ENCODE data around the gene ITSN2. TPM values are rescaled to one million over a fixed set of nuclear protein-coding genes. Genes with fewer than 3 reads are reported as not detected.

ITSN2 gene
- total and polyA plus RNA-seq, 2 of the 8 experiments (the other 6 are each of a cell fraction or from before 2014, with no cell fraction given), result 9.3 to 17.0 TPM

DNA sequence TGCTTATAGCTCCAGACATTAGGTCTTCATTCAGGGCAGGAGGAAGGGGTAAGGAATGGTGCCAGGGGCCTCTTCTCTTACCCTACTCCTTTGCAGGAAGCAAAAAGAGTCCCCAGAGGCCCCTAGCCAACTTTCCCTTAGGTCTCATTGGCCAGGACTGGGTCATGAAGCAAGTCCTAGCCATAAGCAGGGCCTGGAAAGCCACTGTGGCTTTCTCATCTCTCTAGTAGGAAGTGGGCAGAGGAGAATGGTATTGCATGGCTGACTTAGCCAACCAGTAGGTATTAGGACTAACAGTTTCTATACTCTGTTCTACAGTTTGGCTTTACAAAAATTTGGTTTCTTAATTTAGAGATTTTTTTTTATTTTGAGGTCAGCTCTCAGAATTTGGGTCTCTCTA is 180.7 kb downstream of the ITSN2 start:
- H3K9me3 ChIP-seq (ENCODE audit: insufficient read depth in 2 of 2, low read depth in 1 of 2, low read length in 1 of 2), result no peaks in the 10 kb centered on the region
- no peaks in the 10 kb centered on the region for H3K79me1 ChIP-seq (ENCODE audit: low read depth, low read length)
- no peak overlapping the region for H3K18ac ChIP-seq (ENCODE audit: extremely low read depth, low read length)
- no peak for TF ChIP-seq EP300 (IDR thresholded peaks at IDR 0.05; ENCODE audit: borderline replicate concordance in 1 of 2, low read depth in 2 of 2, low read length in 2 of 2)
- TF ChIP-seq RNF2 (IDR thresholded peaks at IDR 0.05; ENCODE audit: borderline replicate concordance, low read depth, low read length, missing control alignments, poor library complexity, severe bottlenecking), result no peak
- no peak for TF ChIP-seq SRF (IDR thresholded peaks at IDR 0.05; ENCODE audit: low read depth, low read length)
- TF ChIP-seq CHD2 (IDR thresholded peaks at IDR 0.05; ENCODE audit: low read length), result no peak
- no peak for TF ChIP-seq POLR2A (IDR thresholded peaks at IDR 0.05; ENCODE audit: control extremely low read depth in 1 of 2, low read depth in 2 of 2, low read length in 2 of 2)
- TF ChIP-seq SIX5 (IDR thresholded peaks at IDR 0.05; ENCODE audit: low read depth, low read length), result no peak
- TF ChIP-seq GABPA (IDR thresholded peaks at IDR 0.05; ENCODE audit: borderline replicate concordance, insufficient read depth, low read length), result no peak
- TF ChIP-seq TBP (IDR thresholded peaks at IDR 0.05; ENCODE audit: low read depth, low read length), result no peak
- TF ChIP-seq BCL11A (IDR thresholded peaks at IDR 0.05; ENCODE audit: low read depth in 2 of 2, low read length in 2 of 2), result no peak
- TF ChIP-seq, protein P1, sequence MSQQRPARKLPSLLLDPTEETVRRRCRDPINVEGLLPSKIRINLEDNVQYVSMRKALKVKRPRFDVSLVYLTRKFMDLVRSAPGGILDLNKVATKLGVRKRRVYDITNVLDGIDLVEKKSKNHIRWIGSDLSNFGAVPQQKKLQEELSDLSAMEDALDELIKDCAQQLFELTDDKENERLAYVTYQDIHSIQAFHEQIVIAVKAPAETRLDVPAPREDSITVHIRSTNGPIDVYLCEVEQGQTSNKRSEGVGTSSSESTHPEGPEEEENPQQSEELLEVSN (IDR thresholded peaks at IDR 0.05), result no peak
- ChIA-PET POLR2A (ENCODE audit: partially characterized antibody) (no interaction called here), CTCF (ENCODE audit: partially characterized antibody) (interaction anchor here (1.2 to 1.6 kb wide), 2 partner anchors 24 to 96 kb away, joined by 4 read pairs; partner anchors contain the start of gene TP53I3)
- no peak overlapping the region for H3K4ac ChIP-seq (replicated peaks; ENCODE audit: insufficient read length, low read depth, low read length)
- H2BK20ac ChIP-seq (ENCODE audit: low read length), result no peak overlapping the region
- no peak overlapping the region for H2BK120ac ChIP-seq (replicated peaks; ENCODE audit: low read depth, low read length)
- no peak overlapping the region for H4K8ac ChIP-seq (ENCODE audit: extremely low read depth, insufficient read depth, low read length)
- FAIRE-seq (no peak), DNase-seq (ENCODE audit: low read depth in 1 of 2, low spot score in 2 of 2) (no peak)
- H4K91ac ChIP-seq (replicated peaks; ENCODE audit: insufficient read length, low read length), result no peak overlapping the region
- no peaks in the 10 kb centered on the region for H3K4me1 ChIP-seq (replicated peaks in 1 of 4; ENCODE audit: control insufficient read depth in 3 of 4, insufficient read depth in 4 of 4, low read length in 3 of 4)
- H2AFZ ChIP-seq (ENCODE audit: low read length), result no peak overlapping the region
- no peaks in the 10 kb centered on the region for H3K36me3 ChIP-seq (ENCODE audit: control insufficient read depth in 2 of 4, insufficient read depth in 4 of 4, low read length in 3 of 4)
- no peaks in the 10 kb centered on the region for H3K79me2 ChIP-seq (ENCODE audit: control insufficient read depth in 1 of 2, insufficient read depth in 2 of 2, low read length in 2 of 2)
- no peak overlapping the region for H2AK5ac ChIP-seq (ENCODE audit: low read depth, low read length)
- H3K14ac ChIP-seq (ENCODE audit: insufficient read length), result no peak overlapping the region
- H2BK5ac ChIP-seq (ENCODE audit: low read depth, low read length), result no peak overlapping the region
- no peak overlapping the region for H2BK12ac ChIP-seq (ENCODE audit: low read depth, low read length)
- no peak overlapping the region for H3K27ac ChIP-seq (ENCODE audit: low read depth, low read length)
- H3K9ac ChIP-seq (replicated peaks in 1 of 4; ENCODE audit: extremely low read depth in 1 of 4, low read depth in 3 of 4, low read length in 3 of 4), result no peak overlapping the region
- no peak overlapping the region for H3K4me3 ChIP-seq (ENCODE audit: extremely low read depth in 1 of 4, insufficient read depth in 2 of 4, low read depth in 3 of 4, low read length in 4 of 4)
- H4K20me1 ChIP-seq (replicated peaks in 1 of 2; ENCODE audit: control insufficient read depth in 1 of 2, insufficient read depth in 2 of 2, low read length in 2 of 2), result no peaks in the 10 kb centered on the region
- H3K4me2 ChIP-seq (ENCODE audit: insufficient read depth in 1 of 2, low read depth in 2 of 2, low read length in 2 of 2), result no peak overlapping the region
- no peaks in the 10 kb centered on the region for H3K23me2 ChIP-seq (ENCODE audit: low read depth, low read length)
- no peak overlapping the region for H3K56ac ChIP-seq (replicated peaks; ENCODE audit: insufficient read length, low read depth, low read length)
- H4K5ac ChIP-seq (ENCODE audit: insufficient read length, low read depth, low read length), result no peak overlapping the region
- H3K23ac ChIP-seq (ENCODE audit: insufficient read length), result no peak overlapping the region
- no peaks in the 10 kb centered on the region for H3K27me3 ChIP-seq (replicated peaks in 1 of 4; ENCODE audit: control insufficient read depth in 3 of 4, extremely low read depth in 1 of 4, insufficient read depth in 3 of 4, low read length in 3 of 4)
- H2BK15ac ChIP-seq (ENCODE audit: low read length), result no peak overlapping the region

Measured in H1 (cell line).